Fibroblast of skin of scalp (primary cell): ENCODE measurements around the gene HOXB9.

ENCODE experiments used
- DNase-seq: peaks from one replicate; pipeline ENCODE4 v3.0.0-alpha.2; 2013

Gene HOXB9

DNA sequence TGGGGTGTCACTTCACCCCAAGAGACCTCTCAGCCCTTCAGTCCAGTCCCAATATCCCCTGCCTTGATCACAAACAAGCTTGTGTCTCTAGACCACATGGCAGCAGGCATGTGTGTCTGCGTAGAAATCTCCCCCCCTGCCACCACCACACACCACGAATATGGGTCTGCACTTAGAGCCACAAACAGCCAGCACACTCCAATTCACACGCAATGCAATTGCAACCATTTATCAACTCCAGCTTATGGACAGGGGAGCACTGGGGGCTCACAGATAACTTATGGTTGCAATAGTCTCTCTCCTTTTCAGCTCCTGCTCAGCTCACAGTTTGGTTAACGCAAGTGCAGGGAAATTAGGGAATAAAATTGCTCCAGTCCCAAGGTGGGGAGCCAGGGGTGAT is 2.6 kb downstream of the HOXB9 start:
- DNase-seq, result no peak

DNA sequence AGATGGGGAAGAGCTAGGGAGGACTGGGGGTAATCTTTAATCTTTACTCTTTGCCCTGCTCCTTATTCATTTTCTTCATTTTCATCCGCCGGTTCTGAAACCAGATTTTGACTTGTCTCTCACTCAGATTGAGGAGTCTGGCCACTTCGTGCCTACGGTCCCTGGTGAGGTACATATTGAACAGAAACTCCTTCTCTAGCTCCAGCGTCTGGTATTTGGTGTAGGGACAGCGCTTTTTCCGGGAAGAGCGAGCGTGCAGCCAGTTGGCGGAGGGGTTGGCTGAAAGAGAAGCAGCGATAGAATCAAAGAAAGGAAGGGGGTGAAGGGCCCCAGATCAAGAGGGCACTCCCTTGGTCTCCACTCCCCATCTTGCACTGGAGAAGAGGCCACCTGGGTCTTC is 3.3 kb downstream of the HOXB9 start:
- DNase-seq, result no peak

DNA sequence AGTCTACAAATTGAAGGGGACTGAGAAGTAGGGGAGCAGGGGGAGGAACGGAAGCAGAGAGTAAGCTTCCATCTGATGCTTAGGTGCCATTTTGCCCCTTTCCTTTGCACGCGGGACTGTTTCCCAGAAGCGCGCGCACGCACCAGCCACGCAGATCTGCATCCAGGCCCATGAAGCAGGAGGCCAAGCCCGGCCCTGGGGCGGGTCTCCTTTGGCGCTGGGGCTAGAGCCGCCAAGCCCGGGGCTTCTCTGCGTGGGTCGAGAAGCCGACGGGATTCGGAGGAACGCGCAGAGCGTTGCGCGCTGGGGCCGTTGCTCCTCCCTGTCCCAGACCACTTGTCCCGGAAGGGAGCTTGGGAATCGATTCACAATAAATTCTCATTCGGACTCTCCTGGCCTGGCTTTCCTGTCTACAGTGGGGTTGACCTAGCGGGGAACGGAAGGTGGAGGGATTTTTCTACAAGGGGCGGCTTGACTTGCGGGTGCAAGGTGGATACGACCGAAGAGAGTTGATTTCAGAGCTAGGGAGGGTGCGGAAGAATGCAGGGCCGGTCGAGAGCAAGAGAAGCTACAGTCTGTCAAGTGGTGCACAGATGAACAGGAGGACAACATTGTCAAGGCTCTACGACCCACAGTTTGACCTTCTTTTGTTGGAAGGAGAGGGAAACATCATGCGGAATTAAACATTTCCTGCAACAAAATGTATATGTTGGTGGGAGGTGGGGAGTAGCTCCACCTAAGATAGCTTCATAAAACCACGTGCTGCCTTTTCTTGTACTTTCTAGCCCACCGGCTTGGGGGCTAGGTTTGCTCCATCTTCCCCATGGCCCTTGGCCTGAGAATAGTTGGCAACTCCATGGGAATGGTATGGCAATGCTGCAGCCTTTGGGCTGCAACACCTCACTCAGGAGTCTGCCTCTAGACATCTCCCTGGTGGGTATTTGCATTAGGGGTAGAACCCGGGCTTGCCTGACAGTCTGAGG is 4.5 kb downstream of the HOXB9 start:
- DNase-seq, result no peak

DNA sequence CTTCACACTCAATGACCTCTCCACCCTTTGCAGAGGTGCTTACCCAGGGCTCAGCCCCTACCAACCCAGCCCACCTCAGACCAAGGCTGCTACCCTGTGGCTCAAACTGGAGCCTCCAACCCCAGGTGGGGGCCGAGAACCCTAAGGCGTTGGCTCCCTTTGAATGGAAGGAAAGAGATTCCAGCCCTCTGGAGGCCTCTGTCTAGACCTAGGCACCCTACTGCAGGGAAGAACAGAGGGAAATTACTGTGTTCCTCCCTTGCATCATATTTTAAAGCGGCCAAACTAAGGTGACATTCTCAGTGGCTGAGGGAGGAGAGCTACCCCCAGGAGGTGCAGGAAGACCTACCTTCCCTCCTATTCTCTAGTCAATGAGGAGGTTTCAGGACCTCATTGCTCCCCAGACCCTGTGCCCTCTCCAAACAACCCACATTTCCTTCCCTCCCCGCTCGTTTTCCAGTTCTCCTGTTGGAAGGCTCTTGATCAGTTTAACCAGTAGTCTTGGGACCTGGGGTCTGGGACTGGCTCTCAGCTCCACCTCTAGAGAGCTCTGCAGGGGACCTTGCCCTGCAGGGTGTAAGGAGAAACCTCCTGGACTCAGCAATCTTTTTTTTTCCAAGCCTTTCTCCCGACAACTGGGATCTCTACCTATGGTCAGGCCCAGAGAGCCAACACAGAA is 5.6 kb downstream of the HOXB9 start:
- DNase-seq, result no peak

DNA sequence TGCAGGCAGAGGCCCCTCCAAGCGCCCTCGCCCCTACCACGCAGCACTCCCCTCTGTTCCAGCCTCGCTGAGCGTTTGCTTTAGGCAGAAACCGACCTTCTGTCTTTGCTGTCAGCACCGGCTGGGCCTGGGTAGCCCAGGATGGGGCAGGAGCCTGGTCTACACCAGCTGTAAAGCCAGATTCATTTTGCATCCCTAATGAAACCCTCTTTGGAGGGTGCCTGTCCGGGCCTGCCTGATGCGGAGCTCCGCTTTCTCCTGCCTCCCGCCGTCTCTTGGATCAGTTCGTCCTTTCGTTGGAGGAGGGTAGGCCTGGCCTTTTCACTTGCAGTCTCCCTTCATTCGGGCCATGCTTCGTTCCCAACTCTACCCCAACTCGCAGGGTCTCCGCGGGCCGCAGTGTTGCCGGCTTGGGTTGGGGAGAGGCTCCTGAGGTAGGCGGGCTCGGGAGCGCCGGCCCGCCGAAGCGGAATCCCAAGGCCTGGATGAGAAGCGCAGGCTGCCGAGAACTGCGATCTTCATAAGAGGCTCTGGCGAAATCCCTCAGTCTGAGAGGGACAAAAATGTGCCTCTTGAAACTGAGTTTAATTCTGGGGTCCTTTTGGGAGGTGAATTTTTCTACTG is 6.2 kb downstream of the HOXB9 start:
- DNase-seq, result no peak

DNA sequence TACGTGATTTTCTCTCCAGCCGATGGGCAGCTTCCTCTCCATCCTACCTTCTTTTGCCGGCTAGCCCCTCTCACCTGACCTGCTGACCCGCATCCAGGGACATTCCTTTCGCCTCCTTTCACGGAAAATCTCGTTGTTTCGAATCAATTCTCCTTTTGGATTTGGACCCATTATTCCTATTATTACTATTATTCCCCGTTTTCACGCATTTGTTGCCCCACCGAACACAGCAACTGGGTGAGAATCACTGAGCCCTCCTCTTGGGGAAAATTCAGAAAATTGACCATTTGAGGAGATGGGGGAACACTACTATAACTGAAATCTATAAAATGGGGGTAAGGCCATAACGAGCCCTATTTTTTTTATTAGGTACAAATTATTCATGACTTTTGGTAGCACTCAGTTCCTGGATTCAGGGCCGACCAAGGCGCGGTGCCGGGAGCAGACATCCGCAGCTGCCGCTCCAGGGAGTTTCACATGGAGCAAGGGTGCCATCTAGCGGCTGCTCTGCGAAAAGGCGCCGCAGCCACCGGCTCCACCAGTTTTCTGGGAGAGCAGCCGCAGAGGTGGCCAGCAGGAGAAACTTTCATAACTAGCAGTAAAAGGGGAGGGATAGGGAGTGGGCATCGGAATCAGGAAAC is 7.8 kb downstream of the HOXB9 start:
- peak; percentile 80 for DNase-seq

DNA sequence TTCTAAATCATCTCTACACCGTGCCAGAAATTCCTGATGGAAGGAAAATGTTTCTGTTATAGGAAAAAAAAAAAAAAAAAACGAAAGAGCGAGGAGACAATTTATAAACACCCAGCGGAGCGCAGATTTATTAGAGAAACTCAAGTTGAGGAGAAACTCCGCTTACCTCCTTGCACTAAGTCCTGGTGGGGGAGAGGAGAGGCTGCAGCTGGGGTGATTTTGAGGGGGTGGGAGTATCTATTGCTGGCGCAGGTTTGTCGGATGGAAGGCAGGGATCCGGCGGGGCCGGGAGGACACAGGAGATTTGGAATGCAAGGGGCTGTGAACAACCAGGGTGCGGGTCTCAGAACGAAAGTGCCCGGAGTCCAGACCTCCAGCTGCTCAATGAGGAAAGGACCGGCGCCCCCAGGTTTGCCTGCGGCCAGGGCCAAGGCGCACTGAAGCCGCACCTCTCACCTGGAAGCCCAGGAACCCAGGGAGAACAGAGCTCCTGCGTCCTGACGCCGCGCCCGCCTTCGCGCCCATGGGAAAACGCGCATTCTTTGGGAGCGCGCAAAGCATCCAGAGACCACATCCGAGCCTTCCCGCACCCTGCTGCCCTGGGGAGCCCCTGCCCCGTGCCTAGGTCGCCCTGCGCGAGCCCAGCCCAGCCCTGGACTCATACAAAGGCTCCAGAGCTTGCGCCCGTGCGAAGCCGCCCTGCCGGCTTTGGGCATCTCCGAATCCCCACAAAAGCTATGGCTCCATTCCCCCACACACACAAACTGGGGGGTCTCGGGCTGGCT is 8.5 kb downstream of the HOXB9 start:
- no peak for DNase-seq

DNA sequence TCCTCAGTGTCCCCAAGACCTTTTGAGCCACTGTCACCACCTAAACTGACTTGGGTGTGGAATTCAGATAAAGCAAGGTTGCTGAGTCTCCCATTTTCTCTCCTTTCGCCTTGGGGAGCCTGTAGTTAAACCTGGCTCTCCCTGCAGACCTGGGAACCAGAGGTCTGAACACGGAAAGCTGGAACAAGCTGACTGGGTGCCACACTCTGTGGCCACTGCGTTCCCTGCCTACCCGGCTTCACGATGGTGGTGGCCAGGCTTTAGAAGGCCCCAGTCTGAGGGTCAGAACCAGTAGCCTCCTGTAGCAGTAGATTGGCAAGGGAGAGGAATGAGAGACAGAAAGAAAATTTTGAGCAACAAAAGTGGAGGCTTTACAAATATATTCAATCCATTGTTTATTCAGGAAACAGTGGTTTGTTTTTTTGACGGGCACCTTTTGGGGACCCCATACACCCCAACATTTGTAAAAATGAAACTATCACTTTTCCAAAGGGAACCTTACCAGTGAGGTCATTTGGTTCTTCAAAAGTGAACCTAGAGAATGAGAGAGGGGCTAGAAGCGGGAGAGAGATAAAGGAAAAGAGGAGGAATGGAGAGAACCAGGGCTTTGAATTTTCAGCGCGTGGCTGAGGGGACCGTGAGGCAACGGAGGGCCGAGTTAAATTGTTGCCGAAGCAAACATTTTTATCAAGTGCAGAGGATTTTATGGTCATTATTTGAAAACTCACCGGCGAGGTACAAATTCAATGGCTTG is 9.3 kb downstream of the HOXB9 start:
- DNase-seq, result no peak

DNA sequence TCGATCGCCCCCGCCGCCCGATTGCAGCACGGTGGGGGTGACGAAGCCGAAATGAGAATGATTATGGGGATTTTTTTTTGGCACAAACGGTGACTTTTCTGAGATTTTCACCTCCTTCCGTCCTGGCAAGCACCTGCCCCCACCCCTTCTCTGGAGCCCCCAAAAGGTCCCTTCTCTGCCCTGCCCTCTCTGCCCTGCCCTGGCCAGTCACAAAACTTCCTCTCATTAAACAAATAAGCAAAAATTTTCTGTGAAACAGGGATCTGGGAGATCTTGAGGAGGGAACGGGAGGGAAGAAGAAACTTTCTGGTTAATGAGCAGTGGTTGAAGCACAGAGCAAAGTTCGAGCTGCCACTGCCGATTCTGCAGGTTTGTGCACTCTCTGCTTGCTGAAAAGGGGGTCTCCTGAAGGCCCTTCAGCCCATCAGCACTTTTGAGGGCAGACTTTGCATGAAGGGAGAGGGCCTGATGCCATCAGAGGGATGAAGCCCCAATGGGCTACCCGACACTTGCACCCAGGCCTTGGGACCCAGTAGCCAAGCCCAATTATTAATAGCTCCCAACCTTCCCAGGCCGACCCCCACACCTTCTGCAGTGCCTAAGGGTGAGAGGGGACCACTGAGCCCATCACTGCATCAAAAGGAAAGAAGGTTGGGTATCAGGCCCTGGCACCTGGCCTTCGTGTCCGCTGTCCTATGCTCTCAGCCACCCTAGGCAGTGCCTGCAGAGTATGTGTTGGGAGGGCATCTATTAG is 10.0 kb downstream of the HOXB9 start:
- DNase-seq, result no peak

DNA sequence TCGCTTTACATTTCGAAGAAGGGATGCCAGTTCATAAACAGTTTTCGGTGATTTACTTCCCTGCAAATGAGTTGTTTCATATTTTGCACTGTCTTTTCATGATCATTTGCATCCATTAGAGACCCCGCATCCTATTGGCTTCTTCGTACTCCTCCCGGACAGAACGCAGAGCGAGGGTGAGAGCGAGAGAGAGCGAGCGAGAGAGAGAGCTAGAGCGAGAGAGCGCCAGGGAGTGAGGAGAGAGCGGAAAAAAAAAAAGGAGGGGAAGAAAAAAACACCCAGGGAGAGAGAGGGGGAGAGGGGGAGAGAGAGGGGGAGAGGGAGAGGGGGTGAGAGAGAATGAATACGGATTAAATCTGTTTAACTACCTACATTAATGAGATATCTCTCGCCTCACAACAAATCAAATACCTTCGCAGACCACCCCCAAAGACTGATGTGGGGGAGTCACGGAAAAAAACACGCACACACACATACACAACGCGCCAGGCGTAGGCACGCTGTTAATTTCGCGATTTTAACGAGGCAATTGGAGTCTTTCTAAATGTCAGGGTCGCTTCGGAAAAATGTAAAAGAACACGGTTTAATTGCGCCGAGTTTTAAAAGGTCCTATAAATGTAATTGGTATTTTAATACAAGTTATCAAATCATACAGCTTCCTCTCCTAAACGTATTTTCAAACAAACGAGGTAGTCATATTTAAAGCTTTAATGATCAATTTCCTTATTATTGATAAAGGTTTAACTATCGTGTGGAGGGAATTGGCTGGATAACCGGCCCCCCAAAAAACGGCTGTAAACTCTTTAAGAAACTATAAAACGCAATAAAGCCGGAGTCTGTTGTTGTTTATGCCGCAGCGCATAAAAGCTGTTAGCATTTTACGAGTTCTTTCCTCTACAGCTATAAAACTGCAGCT is 10.9 kb downstream of the HOXB9 start, which contains the start of gene HOXB8:
HOXB8 (minus strand) TSS at position 246 of the 916 bp plus-strand sequence. CDS start 588 bp downstream, outside the sequence.
- no peak for DNase-seq

DNA sequence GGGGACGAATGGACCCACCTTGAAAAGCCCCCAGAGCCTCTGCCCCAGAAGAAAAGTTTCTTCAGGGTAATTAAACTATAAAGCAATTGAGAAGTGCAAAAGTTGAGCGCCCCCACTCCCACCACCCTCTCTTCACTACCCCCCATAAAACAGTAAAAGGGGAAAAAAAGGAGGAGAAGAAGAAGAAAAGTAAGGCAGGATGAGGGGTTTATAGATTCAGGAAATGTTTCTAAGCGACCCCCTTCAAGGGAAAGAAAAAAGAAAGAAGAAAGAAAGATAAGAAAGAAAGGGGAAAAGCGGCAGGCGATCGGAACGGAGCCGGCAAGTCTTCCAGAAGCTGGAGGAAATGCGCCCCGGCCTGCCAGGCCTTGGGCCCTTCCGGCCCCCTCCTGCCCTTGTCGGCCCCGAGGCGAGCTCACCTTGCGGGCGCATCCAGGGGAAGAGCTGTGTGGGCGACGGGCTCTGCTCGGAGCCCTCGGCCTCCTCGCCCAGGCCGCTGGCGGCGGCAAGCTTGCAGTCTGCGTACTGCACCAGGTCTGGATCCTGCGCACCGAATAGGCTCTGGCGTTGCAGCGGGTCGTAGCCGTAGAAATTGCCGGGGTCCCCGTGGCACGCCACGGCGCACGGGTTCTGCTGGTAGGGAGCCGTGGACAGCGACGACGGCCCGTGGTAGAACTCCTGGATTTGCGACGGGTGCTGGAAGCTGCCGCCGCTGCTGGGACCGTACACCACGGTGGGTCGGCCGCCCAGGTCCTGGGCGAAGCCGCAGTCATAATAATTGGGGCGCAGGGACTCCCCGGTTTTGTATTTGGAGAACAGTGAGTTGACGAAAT is 12.1 kb downstream of the HOXB9 start:
- DNase-seq, result no peak

DNA sequence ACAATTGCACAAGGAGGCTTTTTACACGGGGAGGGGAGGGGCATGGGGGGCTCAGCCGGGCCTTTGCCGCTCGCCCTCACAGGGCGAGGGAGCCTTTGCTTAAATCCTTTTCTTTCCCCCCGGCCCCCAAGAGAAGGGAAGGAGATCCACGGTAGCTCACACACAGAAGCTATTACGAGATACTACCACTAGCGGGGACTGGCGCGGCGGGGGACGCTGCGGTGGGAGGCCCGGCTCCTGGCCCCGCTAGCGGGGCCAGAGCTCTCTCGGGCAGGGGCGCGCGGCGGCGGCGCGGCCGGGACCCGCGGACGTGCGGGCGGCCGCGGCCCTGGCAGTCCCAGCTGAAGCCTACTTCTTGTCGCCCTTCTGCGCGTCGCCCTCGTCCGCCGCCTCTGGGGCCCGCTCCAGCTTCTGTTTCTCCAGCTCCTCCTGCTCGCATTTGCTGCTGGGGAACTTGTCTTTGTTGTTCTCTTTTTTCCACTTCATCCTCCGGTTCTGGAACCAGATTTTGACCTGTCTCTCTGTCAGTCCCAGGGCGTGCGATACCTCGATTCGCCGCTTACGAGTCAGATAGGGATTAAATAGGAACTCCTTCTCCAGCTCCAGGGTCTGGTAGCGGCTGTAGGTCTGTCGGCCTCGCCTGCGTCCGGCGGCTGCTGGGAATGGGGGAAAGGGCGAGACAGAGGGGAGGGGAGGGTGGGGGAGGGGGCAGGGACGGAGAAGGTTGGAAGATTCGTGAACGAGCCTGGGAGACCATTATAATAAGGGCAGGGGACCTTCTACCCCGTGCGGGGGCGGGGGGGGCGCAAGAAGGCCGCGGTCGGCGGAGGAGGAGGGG is 13.1 kb downstream of the HOXB9 start:
- DNase-seq, result peak; percentile 40

DNA sequence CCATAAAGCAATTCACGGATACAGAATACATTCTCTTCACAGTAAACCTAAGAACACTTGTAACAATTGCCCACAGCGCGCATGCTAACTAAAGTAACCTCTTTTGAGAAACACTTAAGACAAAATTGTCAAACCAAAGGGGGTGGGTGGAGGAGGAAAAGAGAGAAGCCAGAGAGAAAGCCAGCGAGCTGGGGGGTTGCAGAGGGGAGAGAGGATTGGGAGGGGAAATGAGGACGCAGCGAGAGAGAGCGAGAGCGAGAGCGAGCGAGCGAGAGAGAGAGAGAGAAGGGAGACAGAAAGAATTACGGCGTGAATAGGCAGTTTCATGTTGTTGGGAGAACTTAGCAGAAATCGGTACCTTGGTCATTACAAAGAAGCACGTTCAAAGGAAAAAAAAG is 13.7 kb downstream of the HOXB9 start:
- no peak for DNase-seq

DNA sequence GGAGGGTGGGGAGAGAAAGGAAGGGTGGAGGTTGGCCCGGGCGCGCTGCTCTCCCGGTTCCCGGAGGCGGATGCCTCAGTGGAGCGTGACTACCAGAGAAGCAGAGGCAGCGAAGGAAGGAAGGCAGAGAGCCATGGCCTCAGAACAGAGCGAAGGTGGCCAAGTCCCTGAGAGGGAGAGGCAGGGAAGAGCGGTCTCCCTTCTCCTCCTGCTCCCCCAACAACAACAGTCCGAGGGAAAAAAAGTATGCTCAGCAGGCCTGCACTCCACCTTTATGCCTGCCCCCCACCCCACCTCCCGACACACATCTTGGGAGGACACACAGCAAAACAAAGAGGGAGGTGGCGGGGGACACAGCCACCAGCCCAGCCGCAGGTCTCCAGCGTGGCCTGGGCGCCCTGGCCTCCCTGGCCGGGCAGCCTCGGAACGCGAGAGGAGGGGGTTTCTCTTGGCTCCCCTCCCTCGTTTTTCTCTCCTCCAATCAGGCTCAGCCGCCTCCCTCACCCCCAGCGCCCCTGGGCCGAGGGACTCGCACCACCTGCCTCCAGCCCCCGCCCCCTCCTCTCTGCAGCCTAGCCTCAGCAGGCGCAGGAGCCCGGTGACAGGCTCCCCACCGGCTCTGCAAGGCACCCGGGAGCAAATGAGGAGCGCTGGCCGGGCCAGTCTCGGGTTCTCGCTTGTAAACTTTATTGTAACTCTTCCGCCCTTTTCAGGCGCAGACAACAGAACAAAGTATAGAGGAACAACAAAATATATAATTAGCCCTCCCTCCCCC is 14.3 kb downstream of the HOXB9 start:
- no peak for DNase-seq

DNA sequence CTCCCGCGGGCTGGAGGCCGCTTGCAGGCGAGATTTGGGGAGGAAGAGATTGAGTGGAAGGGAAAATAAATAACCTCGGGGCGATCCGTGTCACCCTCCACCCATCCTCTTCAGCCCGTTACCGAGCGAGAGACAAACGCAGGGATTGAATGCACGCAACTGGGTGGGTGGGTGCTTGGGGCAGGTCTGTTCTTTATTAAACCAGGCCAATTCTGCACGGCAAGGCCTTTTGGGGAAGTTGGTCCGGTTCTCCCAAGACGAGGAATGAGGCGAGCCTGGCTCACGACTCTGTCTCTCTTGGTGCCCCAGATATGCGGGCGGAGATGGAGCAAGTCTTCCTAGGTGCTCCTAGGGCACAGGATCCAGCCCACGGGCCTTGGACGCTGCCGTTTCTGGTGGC is 14.9 kb downstream of the HOXB9 start:
- no peak for DNase-seq
